Measurements from ENCODE around the gene FKBP1A. TPM values are rescaled to one million over a fixed set of nuclear protein-coding genes. Genes with fewer than 3 reads are reported as not detected.

The FKBP1A gene
- total RNA-seq, 1 donor from 2014 or later = 124 TPM

DNA sequence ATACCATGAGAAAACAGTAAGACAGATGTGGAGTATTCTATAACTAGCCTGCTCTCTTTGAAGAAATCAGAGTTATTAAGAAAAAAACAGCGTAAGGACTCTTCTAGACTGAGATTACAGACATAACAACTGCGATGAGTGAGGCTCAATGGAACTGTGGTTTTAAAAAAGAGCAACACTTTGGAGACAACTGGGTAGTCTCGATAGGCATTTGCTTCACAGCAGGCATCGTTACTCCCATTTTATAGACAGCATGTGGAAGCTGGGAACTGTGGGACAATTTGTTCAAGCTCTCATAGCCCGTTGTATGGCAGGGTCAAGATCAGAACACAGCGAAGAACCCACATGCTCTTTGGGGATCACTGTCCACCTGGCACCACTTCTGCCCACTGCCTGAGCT is 4.6 kb downstream of the FKBP1A start:
- intact Hi-C loops (cut with micrococcal nuclease) = no loop called here

DNA sequence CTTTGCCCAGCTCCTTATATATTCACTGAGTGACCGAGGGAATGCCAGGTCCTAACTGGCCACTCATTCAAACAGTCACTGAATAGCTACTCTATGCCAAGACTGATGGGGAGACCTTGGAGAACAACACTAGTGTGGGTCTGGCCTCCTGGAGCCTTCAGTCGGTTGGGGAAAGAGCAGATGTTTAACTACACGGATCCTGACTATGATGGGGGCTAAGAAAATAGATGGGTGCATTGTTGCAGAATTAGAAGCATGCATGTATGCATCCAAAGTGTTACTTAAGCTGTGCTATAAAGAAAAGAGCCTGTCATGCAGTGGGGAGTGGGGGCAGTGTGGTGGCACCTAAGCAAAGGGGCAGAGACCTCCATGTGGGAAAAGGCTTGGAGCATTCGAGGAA is 6.5 kb downstream of the FKBP1A start:
- Histone ChIP-seq H3K27ac (replicated peaks) (no peak overlapping the region), H3K4me3 (no peak overlapping the region), H3K4me1 (peaks cover 100% of the 10 kb centered on the region), H3K9me3 (replicated peaks) (no peaks in the 10 kb centered on the region), H3K27me3 (ENCODE audit: low read depth) (no peaks in the 10 kb centered on the region), H3K36me3 (peaks cover 6% of the 10 kb centered on the region)
- intact Hi-C loops (cut with micrococcal nuclease) = no loop called here
- TF ChIP-seq, protein P1, sequence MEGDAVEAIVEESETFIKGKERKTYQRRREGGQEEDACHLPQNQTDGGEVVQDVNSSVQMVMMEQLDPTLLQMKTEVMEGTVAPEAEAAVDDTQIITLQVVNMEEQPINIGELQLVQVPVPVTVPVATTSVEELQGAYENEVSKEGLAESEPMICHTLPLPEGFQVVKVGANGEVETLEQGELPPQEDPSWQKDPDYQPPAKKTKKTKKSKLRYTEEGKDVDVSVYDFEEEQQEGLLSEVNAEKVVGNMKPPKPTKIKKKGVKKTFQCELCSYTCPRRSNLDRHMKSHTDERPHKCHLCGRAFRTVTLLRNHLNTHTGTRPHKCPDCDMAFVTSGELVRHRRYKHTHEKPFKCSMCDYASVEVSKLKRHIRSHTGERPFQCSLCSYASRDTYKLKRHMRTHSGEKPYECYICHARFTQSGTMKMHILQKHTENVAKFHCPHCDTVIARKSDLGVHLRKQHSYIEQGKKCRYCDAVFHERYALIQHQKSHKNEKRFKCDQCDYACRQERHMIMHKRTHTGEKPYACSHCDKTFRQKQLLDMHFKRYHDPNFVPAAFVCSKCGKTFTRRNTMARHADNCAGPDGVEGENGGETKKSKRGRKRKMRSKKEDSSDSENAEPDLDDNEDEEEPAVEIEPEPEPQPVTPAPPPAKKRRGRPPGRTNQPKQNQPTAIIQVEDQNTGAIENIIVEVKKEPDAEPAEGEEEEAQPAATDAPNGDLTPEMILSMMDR (IDR thresholded peaks at IDR 0.05; ENCODE audit: borderline replicate concordance) = no peak
- DNase-seq = no peak

More for the DNA sequence above, 4.6 kb downstream of the FKBP1A start:
- TF ChIP-seq, protein P1 (IDR thresholded peaks at IDR 0.05; ENCODE audit: borderline replicate concordance) = no peak
- DNase-seq = no peak
- H3K4me3 ChIP-seq = peak overlapping the region; percentile 96
- peak overlapping the region; percentile 93 for H3K27ac ChIP-seq (replicated peaks)
- peaks cover 98% of the 10 kb centered on the region for H3K4me1 ChIP-seq
- no peaks in the 10 kb centered on the region for H3K9me3 ChIP-seq (replicated peaks)
- no peaks in the 10 kb centered on the region for H3K27me3 ChIP-seq (ENCODE audit: low read depth)
- peaks cover 6% of the 10 kb centered on the region for H3K36me3 ChIP-seq

DNA sequence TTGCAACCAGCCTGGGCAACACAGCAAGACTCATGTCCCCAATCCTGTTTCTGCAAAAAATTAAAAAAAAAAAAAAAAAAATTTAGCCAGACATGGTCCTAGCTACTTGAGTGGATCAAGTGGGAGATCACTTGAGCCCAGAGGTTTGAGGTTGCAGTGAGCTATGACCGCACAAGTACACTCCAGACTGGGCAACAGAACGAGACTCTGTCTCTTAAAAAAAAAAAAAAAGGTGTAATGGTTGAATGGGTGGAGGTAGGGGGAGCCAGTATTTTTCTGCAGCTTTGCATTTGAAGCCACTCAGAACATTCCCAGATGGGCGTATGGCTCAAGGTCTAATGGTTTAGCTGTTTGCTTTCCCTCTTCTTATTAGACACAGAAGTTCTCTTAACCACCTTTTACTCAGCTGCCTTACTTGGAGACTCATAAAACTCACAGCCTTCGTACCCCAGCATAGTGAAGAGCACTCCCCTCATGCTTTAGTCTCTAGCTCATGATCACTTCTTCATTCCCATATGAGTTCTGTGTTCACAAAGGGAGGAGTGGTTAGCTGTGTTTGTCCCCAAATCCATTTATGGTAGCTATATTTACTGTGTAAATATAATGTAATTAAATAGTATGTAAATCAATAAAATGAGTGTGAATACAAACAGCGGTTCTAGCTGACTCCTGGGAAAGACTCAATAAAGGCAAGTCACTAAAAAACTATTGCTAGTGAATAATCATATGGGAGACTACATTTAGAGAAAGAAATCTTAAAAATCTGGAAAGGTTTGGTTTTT is 9.0 kb downstream of the FKBP1A start:
- H3K36me3 ChIP-seq = peaks cover 6% of the 10 kb centered on the region
- no peak overlapping the region for H3K4me3 ChIP-seq
- TF ChIP-seq, protein P1 (IDR thresholded peaks at IDR 0.05; ENCODE audit: borderline replicate concordance) = no peak
- peaks cover 100% of the 10 kb centered on the region for H3K4me1 ChIP-seq
- no peak overlapping the region for H3K27ac ChIP-seq (replicated peaks)
- no peaks in the 10 kb centered on the region for H3K27me3 ChIP-seq (ENCODE audit: low read depth)
- DNase-seq = no peak
- intact Hi-C loops (cut with micrococcal nuclease) = no loop called here
- no peaks in the 10 kb centered on the region for H3K9me3 ChIP-seq (replicated peaks)

DNA sequence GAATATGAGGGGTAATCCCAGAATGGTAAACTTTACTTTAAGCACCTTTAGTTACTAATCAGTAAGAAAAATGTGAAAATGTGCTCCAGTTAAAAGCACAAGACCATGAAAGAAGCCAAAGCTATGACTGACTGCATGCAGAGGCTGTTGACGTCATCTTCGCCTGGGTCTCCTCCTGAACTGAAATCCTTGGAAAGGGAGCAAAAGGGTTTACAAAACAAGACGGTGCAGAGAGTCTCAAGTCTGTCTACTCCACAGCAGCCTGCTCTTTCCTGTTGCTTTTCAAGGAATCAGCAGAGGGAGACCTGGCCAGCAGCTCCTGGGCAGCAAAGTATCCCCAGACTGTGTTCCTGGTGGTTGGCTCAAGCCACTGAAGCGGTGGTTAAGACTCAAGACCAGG is 10.2 kb downstream of the FKBP1A start:
- peak overlapping the region; percentile 71 for H3K27ac ChIP-seq (replicated peaks)
- TF ChIP-seq, protein P1 (IDR thresholded peaks at IDR 0.05; ENCODE audit: borderline replicate concordance) = no peak
- H3K4me3 ChIP-seq = peak overlapping the region; percentile 8
- peaks cover 100% of the 10 kb centered on the region for H3K4me1 ChIP-seq
- H3K9me3 ChIP-seq (replicated peaks) = no peaks in the 10 kb centered on the region
- no peak for DNase-seq
- no peaks in the 10 kb centered on the region for H3K27me3 ChIP-seq (ENCODE audit: low read depth)
- intact Hi-C loops (cut with micrococcal nuclease) = no loop called here
- peaks cover 6% of the 10 kb centered on the region for H3K36me3 ChIP-seq

DNA sequence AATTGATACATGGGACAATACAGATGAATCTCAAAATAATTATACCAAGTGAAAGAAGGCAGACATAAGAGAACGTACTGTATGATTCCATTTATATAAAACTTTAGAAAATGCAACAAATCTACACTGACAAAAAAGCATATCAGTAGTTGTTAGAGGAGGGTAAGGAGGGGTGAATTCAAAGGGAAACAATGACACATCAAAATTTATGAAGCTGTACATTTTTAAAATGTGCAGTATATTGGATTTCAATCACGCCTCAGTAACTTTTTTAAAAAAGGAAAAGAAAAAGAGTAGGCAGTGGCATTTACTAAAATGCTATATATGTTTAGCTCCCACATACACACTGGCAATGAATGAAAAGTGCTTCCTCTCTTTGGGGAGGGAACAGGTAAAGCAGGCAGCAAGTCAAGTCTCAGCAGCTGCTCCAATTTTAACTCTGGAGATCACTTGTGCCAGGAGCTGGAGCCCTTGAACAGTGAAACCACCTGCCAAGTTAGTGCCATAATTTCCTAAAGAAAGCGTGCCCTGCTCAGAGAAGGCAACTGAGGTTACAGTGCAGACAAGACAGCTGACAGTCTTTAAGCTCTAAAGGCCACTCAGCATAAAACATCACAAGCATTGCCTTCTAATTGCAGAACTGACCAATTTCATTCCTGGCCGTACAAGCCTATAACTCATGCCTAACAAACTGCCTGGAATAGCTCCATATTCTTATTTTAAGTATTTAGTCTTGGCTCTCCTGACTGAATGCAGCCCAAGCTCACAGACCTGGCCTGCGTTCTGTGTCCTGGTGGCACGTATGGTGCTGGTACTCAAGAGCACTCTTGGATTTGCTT is 10.9 kb downstream of the FKBP1A start:
- H3K36me3 ChIP-seq = peaks cover 6% of the 10 kb centered on the region
- H3K4me3 ChIP-seq = peak overlapping the region; percentile 8
- peak overlapping the region; percentile 71 for H3K27ac ChIP-seq (replicated peaks)
- no peaks in the 10 kb centered on the region for H3K27me3 ChIP-seq (ENCODE audit: low read depth)
- H3K9me3 ChIP-seq (replicated peaks) = no peaks in the 10 kb centered on the region
- intact Hi-C loops (cut with micrococcal nuclease) = no loop called here
- TF ChIP-seq, protein P1 (IDR thresholded peaks at IDR 0.05; ENCODE audit: borderline replicate concordance) = no peak
- DNase-seq = no peak
- peaks cover 100% of the 10 kb centered on the region for H3K4me1 ChIP-seq

Data from left ventricle myocardium inferior (tissue), 1 donor.